Measurements from ENCODE around the gene ASIP. TPM values are rescaled to one million over a fixed set of nuclear protein-coding genes. Genes with fewer than 3 reads are reported as not detected.
"Not testable (repeated sequence)": the region's sequence is repeated elsewhere in the genome, so short reads cannot be mapped to it uniquely, and the experiment has no call there.

Gene ASIP
- total RNA-seq, 1 donor from 2014 or later, result not detected

DNA sequence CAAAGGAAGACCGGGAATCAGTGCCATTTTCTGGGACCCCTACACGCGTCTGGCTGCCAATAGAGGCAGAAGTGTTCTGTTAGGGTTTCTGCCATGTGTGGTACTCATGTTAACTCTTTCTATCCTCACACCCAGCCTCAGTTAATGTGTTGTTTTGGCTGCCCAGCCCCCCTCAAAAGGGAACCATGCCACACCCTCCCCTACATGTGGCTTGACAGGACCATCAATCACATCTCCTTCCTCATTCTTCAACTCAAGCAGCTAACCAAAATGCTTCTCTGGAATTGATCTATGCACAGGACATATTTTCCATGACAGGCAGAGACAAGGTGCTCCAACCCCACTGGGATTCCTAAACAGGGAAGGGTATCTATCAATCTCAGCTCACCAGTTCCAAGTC lies 40.0 kb downstream of the ASIP start:
- DNase-seq (ENCODE audit: low spot score in 2 of 2), result no peak
- H3K27ac ChIP-seq, result no peak overlapping the region
- H3K36me3 ChIP-seq, result peaks cover 33 to 76% of the 10 kb centered on the region in 2 donors
- H3K9me3 ChIP-seq, result no peaks in the 10 kb centered on the region
- no peaks in the 10 kb centered on the region for H3K27me3 ChIP-seq
- no peak overlapping the region for H3K4me3 ChIP-seq
- H3K4me1 ChIP-seq, result no peaks in the 10 kb centered on the region
- TF ChIP-seq, protein P1, sequence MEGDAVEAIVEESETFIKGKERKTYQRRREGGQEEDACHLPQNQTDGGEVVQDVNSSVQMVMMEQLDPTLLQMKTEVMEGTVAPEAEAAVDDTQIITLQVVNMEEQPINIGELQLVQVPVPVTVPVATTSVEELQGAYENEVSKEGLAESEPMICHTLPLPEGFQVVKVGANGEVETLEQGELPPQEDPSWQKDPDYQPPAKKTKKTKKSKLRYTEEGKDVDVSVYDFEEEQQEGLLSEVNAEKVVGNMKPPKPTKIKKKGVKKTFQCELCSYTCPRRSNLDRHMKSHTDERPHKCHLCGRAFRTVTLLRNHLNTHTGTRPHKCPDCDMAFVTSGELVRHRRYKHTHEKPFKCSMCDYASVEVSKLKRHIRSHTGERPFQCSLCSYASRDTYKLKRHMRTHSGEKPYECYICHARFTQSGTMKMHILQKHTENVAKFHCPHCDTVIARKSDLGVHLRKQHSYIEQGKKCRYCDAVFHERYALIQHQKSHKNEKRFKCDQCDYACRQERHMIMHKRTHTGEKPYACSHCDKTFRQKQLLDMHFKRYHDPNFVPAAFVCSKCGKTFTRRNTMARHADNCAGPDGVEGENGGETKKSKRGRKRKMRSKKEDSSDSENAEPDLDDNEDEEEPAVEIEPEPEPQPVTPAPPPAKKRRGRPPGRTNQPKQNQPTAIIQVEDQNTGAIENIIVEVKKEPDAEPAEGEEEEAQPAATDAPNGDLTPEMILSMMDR (IDR thresholded peaks at IDR 0.05), result no peak
- intact Hi-C loops (cut with DNase I), result no loop called here

DNA sequence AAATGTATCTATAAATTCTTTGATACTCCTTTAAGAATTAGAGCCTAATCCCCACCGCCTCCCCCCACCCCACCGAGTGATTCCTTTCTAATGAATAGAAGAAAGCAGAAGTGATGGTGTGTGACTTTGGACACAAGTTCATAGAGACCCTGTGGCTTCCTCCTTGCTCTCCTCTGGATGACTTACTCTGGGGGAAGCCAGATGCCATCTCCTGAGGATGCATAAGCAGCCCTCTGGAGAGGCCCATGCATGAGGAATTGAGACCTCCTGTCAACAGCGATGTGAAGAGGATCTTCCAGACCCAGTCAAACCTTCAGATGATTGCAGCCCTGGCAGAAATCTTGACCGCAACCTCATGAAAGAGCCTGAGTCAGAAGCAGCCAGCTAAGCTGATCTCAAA lies 40.8 kb downstream of the ASIP start:
- Histone ChIP-seq H3K27ac (no peak overlapping the region), H3K4me1 (no peaks in the 10 kb centered on the region), H3K36me3 (peaks cover 33 to 78% of the 10 kb centered on the region in 2 donors), H3K4me3 (no peak overlapping the region), H3K27me3 (no peaks in the 10 kb centered on the region), H3K9me3 (no peaks in the 10 kb centered on the region)
- TF ChIP-seq, protein P1 (IDR thresholded peaks at IDR 0.05), result no peak
- intact Hi-C loops (cut with DNase I), result no loop called here
- DNase-seq (ENCODE audit: low spot score in 2 of 2), result no peak

DNA sequence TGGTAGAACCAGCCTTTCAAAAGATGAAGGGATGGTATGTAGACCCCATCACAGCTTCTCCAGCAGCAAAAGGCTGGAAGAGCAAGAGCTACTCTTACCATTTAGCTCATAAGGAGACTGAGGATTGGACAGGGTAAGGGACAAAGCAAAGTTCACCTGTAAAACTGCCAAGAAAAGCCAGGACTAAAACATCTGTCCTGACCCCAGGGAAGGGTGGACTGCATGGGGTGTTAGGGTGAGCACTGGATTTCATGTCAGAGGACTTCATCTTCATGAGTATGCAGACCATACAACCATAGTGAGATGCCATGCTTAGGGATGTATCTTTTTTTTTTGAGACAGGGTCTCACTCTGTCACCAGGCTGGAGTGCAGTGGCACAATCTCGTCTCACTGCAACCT lies 42.6 kb downstream of the ASIP start:
- intact Hi-C loops (cut with DNase I), result no loop called here
- DNase-seq (ENCODE audit: low spot score in 2 of 2), result no peak
- TF ChIP-seq, protein P1 (IDR thresholded peaks at IDR 0.05), result no peak
- no peaks in the 10 kb centered on the region for H3K9me3 ChIP-seq
- peaks cover 33 to 84% of the 10 kb centered on the region in 2 donors for H3K36me3 ChIP-seq
- H3K4me1 ChIP-seq, result no peaks in the 10 kb centered on the region
- no peaks in the 10 kb centered on the region for H3K27me3 ChIP-seq
- no peak overlapping the region for H3K27ac ChIP-seq
- no peak overlapping the region for H3K4me3 ChIP-seq

DNA sequence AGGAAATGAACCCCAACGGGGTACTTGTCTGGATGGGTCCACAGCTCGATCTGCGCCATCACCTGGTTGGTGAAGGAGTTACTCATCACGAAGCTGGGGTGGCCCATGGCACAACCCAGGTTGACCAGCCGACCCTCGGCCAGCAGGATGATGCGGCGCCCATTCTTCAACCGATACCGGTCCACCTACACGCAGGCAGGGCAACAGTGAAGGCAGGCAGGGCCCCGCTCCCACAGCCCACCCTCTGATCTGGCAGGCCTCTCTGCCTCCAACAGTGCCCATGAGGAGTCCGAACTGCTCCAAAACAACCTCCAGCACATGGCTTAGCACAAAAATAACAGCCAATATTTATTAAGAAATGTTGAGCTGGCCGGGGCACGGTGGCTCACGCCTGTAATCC lies 44.2 kb downstream of the ASIP start:
- Histone ChIP-seq H3K4me3 (no peak overlapping the region), H3K9me3 (no peaks in the 10 kb centered on the region), H3K4me1 (no peaks in the 10 kb centered on the region), H3K36me3 (peaks cover 38 to 80% of the 10 kb centered on the region in 2 donors), H3K27ac (no peak overlapping the region), H3K27me3 (no peaks in the 10 kb centered on the region)
- DNase-seq (ENCODE audit: low spot score in 2 of 2), result no peak
- TF ChIP-seq, protein P1 (IDR thresholded peaks at IDR 0.05), result no peak
- intact Hi-C loops (cut with DNase I), result no loop called here

DNA sequence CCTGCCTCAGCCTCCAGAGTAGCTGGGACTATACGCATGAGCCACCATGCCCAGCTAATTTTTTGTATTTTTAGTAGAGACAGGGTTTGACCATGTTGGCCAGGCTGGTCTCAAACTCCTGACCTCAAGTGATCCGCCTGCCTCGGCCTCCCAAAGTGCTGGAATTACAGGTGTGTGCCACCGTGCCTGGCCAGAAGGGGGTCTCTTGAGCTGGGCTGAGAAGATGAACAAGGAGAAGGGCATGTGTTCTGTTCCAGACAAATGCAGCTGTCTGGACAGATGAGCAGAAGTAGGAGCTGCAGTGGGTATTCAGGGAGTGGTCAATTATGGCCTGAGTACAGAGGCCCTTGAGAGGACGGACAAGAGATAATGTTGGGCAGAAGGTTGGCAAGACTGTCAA lies 46.3 kb downstream of the ASIP start:
- intact Hi-C loops (cut with DNase I); H3K27me3 ChIP-seq; H3K9me3 ChIP-seq; DNase-seq (ENCODE audit: low spot score in 2 of 2); H3K4me1 ChIP-seq; H3K27ac ChIP-seq; H3K4me3 ChIP-seq: not testable (repeated sequence)
- H3K36me3 ChIP-seq, result peaks cover 55 to 82% of the 10 kb centered on the region in 2 donors

DNA sequence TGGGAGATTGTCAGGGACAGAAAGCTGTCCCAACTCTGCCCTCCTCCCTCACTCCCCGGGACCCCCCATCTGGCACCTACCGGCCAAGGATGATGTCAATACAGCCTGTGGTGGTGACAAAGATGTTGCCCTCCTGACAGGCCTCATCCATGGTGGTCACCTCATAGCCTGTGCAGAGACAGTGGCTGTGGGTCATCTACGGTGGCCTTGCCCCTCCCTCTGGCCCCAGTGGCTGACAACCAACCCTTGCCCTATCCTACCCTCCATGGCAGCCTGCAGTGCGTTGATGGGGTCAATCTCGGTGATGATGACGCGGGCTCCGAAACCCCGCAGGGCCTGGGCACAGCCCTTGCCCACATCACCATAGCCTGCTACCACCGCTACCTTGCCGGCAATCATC lies 49.2 kb downstream of the ASIP start:
- H3K4me1 ChIP-seq, result no peaks in the 10 kb centered on the region
- H3K27ac ChIP-seq, result no peak overlapping the region
- H3K9me3 ChIP-seq, result no peaks in the 10 kb centered on the region
- peaks cover 35 to 76% of the 10 kb centered on the region in 2 donors for H3K36me3 ChIP-seq
- intact Hi-C loops (cut with DNase I), result no loop called here
- H3K27me3 ChIP-seq, result no peaks in the 10 kb centered on the region
- no peak for DNase-seq (ENCODE audit: low spot score in 2 of 2)
- TF ChIP-seq, protein P1 (IDR thresholded peaks at IDR 0.05), result no peak
- no peak overlapping the region for H3K4me3 ChIP-seq

Measured in ascending aorta (tissue), 2 donors.